Measurements from ENCODE around the gene PRR16.

- TF ChIP-seq HDAC1 (CRISPR knock-in tag; IDR thresholded peaks at IDR 0.05) (no peak), KDM6A (CRISPR knock-in tag; IDR thresholded peaks at IDR 0.05; ENCODE audit: low read depth) (no peak), MIXL1 (CRISPR knock-in tag; IDR thresholded peaks at IDR 0.05) (no peak)
These were observed 193.0 kb downstream of the PRR16 start for GRCh38 chr5:120657104-120657503.
